GM15510 (cell line): ENCODE results near the gene ELL2.

Experiments
- POLR2A ChIP-seq: IDR thresholded peaks from 3 replicates; pipeline ENCODE4 v1.6.1; 2011; ENCODE audit warnings: borderline replicate concordance; ENCODE audit not compliant: insufficient read length; ENCODE audit errors: extremely low read depth

ELL2 gene

GRCh38 chr5:95899829-95900228 lies 61.8 kb downstream of the ELL2 start:
- no peak for TF ChIP-seq POLR2A

DNA sequence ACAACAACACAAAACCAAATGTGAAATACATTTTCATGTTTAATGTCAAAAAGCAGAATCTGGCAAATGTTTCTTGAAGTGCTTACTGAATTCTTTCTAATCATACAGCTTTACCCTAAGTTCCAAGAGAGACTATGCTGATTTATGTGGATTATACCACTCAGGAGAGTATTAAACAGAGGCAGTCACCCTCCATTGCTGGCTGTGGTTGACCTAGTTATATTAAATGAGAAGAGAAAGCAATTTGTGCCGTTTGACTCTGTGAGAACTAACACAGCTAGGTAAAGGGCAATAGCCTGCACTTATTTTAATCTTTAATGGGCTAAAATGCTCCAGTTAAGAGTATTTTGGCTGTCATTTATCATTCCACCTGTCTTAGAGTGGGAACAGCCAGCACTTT lies 62.6 kb downstream of the ELL2 start:
- no peak for TF ChIP-seq POLR2A

GRCh38 chr5:95895771-95896170 lies 65.9 kb downstream of the ELL2 start:
- TF ChIP-seq POLR2A, result no peak

DNA sequence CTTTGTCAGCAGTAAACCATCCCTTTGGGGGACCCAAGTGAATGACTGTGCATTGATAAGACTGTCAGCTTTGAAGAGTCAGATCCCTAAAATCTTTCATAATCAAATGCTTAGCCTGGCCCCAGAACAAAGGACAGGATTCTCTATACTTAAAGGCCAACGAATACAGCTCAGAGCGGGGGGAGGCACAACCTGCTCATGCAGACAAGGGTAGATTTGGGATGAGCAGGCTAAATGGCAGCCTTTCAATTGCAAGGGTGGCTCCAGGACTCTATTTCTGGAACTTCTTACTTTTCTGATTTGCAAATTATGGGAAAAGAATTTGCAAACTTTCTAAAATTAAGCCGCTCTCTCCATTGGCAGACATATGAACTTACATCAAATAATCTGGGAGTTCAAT lies 66.4 kb downstream of the ELL2 start:
- no peak for TF ChIP-seq POLR2A

DNA sequence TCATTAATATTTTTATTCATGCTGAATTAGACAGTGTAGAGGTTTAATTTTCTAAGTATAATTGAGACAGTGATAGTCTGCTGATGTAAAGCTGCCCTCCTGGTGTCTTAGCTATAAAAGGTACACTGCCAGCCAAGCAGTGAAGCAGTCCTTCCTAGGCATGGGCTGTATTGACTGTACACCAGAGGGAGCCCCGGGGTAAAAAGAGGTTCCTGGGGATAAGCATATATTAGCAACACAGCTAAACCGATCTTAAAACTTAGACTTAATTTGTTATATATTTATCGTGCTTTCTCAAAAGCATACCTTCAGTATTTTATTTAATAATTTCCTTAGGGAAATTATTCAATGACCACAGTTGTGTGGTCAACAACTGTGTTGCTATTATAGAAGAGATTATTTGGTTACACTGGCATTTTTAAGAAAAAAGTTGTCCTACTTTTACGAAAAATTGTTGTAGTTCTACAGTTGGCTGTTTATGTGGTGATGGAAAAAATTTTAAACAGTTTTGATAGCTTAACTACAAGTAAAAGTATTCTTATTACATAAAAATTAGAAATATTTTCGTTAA lies 68.8 kb downstream of the ELL2 start:
- no peak for TF ChIP-seq POLR2A

- no peak for TF ChIP-seq POLR2A
Observed at GRCh38 chr5:95891499-95891898, 70.2 kb downstream of the ELL2 start.

DNA sequence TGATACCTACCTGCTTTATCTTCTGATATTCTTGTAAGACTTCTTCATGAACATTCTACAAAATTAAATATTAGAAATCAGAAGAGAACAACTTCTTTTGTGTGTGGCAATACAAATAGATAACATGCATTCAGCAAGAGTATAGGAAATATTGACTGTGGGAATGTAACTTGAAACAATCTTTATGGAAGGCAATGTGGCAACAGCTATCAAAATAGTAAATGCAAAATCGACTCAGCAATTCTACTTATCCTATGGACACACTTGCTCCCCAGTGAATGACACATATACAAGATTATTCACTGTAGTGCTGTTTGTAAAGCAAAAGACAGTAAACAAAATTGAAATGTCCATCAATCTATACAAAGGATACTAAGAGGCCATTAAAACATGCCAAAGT lies 72.6 kb downstream of the ELL2 start:
- no peak for TF ChIP-seq POLR2A

GRCh38 chr5:95887977-95888376 lies 73.7 kb downstream of the ELL2 start:
- TF ChIP-seq POLR2A, result no peak

- TF ChIP-seq POLR2A, result no peak
Observed at GRCh38 chr5:95886340-95887044, 75.2 kb downstream of the ELL2 start.

DNA sequence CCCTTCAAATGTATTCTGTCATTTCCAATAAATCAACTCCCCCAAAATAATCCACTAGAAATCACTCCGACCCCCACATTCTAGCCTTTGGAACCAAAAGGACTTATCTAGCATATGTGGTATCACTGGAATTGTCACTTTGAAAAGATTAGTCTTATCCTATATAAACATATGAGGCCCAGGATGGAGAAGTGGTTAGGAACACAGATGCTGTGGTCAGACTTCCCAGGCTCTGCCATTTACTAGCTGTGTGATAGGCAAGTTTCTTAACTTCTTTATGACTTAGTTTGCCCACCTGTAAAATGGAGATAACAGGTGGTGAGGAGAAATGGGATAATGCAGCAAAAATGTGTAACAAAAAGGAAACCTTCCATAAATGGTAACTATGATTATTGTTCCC lies 77.1 kb downstream of the ELL2 start:
- TF ChIP-seq POLR2A, result no peak

- TF ChIP-seq POLR2A, result no peak
Observed at GRCh38 chr5:95884017-95884325, 77.7 kb downstream of the ELL2 start.

- no peak for TF ChIP-seq POLR2A
Observed at GRCh38 chr5:95883185-95884016, 78.2 kb downstream of the ELL2 start.

- TF ChIP-seq POLR2A, result no peak
Observed at GRCh38 chr5:95881833-95882232, 79.8 kb downstream of the ELL2 start.

- no peak for TF ChIP-seq POLR2A
Observed at GRCh38 chr5:95880081-95880926, 81.3 kb downstream of the ELL2 start.

GRCh38 chr5:95879661-95880060 lies 82.0 kb downstream of the ELL2 start:
- no peak for TF ChIP-seq POLR2A
